Measurements from ENCODE around the gene ABT1.

The ABT1 gene

GRCh38 chr6:26599591-26599990, 2.8 kb downstream of the ABT1 start:
- DNase-seq (ENCODE audit: low read depth) = no peak
- no peak for TF ChIP-seq CTCF (IDR thresholded peaks at IDR 0.05; ENCODE audit: control insufficient read depth, insufficient read depth, low read depth, low read length, missing control alignments)
- H3K4me3 ChIP-seq (ENCODE audit: control insufficient read depth, low read depth, low read length) = no peak overlapping the region

- DNase-seq (ENCODE audit: low read depth) = no peak
- TF ChIP-seq CTCF (IDR thresholded peaks at IDR 0.05; ENCODE audit: control insufficient read depth, insufficient read depth, low read depth, low read length, missing control alignments) = no peak
Measured at GRCh38 chr6:26600759-26601158, 4.0 kb downstream of the ABT1 start.

GRCh38 chr6:26602262-26602661, 5.5 kb downstream of the ABT1 start:
- TF ChIP-seq CTCF (IDR thresholded peaks at IDR 0.05; ENCODE audit: control insufficient read depth, insufficient read depth, low read depth, low read length, missing control alignments) = no peak
- DNase-seq (ENCODE audit: low read depth) = no peak
- H3K4me3 ChIP-seq (ENCODE audit: control insufficient read depth, low read depth, low read length) = no peak overlapping the region

More at GRCh38 chr6:26600759-26601158, 4.0 kb downstream of the ABT1 start:
- H3K4me3 ChIP-seq (ENCODE audit: control insufficient read depth, low read depth, low read length) = no peak overlapping the region

GRCh38 chr6:26604026-26604425, 7.3 kb downstream of the ABT1 start:
- H3K4me3 ChIP-seq (ENCODE audit: control insufficient read depth, low read depth, low read length) = no peak overlapping the region
- DNase-seq (ENCODE audit: low read depth) = no peak
- no peak for TF ChIP-seq CTCF (IDR thresholded peaks at IDR 0.05; ENCODE audit: control insufficient read depth, insufficient read depth, low read depth, low read length, missing control alignments)

GRCh38 chr6:26604797-26605196, 8.0 kb downstream of the ABT1 start:
- TF ChIP-seq CTCF (IDR thresholded peaks at IDR 0.05; ENCODE audit: control insufficient read depth, insufficient read depth, low read depth, low read length, missing control alignments) = no peak
- H3K4me3 ChIP-seq (ENCODE audit: control insufficient read depth, low read depth, low read length) = no peak overlapping the region
- no peak for DNase-seq (ENCODE audit: low read depth)

GRCh38 chr6:26607434-26608230, 10.9 kb downstream of the ABT1 start:
- DNase-seq (ENCODE audit: low read depth) = peak; percentile 25
- peak overlapping the region; percentile 36 for H3K4me3 ChIP-seq (ENCODE audit: control insufficient read depth, low read depth, low read length)
- TF ChIP-seq CTCF (IDR thresholded peaks at IDR 0.05; ENCODE audit: control insufficient read depth, insufficient read depth, low read depth, low read length, missing control alignments) = peak; percentile 87

All from AG09309 (cell line).